ENCODE measurements around the gene PIP5K1B. TPM values are rescaled to one million over a fixed set of nuclear protein-coding genes. Genes with fewer than 3 reads are reported as not detected.

PIP5K1B gene
- total RNA-seq, 1 experiment from 2014 or later: 10.3 TPM

- Mint-ChIP-seq H3K4me3 (ENCODE audit: unreplicated experiment) (no peak overlapping the region), H3K4me1 (ENCODE audit: low read depth, unreplicated experiment) (peaks cover 7% of the 10 kb centered on the region), H3K27me3 (ENCODE audit: insufficient read depth, unreplicated experiment) (no peaks in the 10 kb centered on the region), H3K36me3 (ENCODE audit: insufficient read depth, unreplicated experiment) (no peaks in the 10 kb centered on the region), H3K9me3 (ENCODE audit: unreplicated experiment) (no peaks in the 10 kb centered on the region), H3K27ac (ENCODE audit: unreplicated experiment) (peak overlapping the region; percentile 73)
- ChIA-PET POLR2A (no interaction called here), CTCF (no interaction called here)
- Histone ChIP-seq H3K9me3 (no peaks in the 10 kb centered on the region), H3K4me3 (ENCODE audit: low read depth, low read length) (no peak overlapping the region), H3K36me3 (ENCODE audit: control insufficient read depth, insufficient read depth, low read length) (no peaks in the 10 kb centered on the region), H3K27me3 (replicated peaks; ENCODE audit: control insufficient read depth, insufficient read depth, low read length) (no peaks in the 10 kb centered on the region), H3K4me1 (peaks cover 9% of the 10 kb centered on the region; the same call in 1 of the 2 replicates)
- DNase-seq: peak; percentile 26 to 72
- intact Hi-C loops (cut with micrococcal nuclease; ENCODE audit: unreplicated experiment): loop anchor here (2.0 kb wide), 1 partner anchor 40 kb away; no protein-coding TSS in a partner anchor
- no TSS peak for BruUV-seq (replicated peaks)
- no peak for TF ChIP-seq CTCF (IDR thresholded peaks at IDR 0.05; ENCODE audit: insufficient read depth in 1 of 2, low read depth in 1 of 2, low read length in 1 of 2, severe bottlenecking in 1 of 2, unreplicated experiment in 1 of 2)
Measured at GRCh38 chr9:68747043-68747533, 42.0 kb downstream of the PIP5K1B start.

GRCh38 chr9:68749135-68749534 is 44.1 kb downstream of the PIP5K1B start:
- peaks cover 9% of the 10 kb centered on the region; the same call in 1 of the 2 replicates for H3K4me1 ChIP-seq
- CTCF ChIA-PET: interaction anchor here (1.0 kb wide), 1 partner anchor 31 kb away, joined by 3 read pairs; a partner anchor contains a TSS
- TF ChIP-seq CTCF (IDR thresholded peaks at IDR 0.05; ENCODE audit: insufficient read depth in 1 of 2, low read depth in 1 of 2, low read length in 1 of 2, severe bottlenecking in 1 of 2, unreplicated experiment in 1 of 2): no peak
- POLR2A ChIA-PET: no interaction called here
- H3K9me3 ChIP-seq: no peaks in the 10 kb centered on the region
- Mint-ChIP-seq H3K27me3 (ENCODE audit: insufficient read depth, unreplicated experiment) (no peaks in the 10 kb centered on the region), H3K27ac (ENCODE audit: unreplicated experiment) (peak overlapping the region; percentile 88), H3K36me3 (ENCODE audit: insufficient read depth, unreplicated experiment) (peaks cover 5% of the 10 kb centered on the region), H3K9me3 (ENCODE audit: unreplicated experiment) (no peaks in the 10 kb centered on the region), H3K4me3 (ENCODE audit: unreplicated experiment) (no peak overlapping the region), H3K4me1 (ENCODE audit: low read depth, unreplicated experiment) (peaks cover 7% of the 10 kb centered on the region)
- intact Hi-C loops (cut with micrococcal nuclease; ENCODE audit: unreplicated experiment): loop anchor here (1.0 kb wide), 1 partner anchor 30 kb away; no protein-coding TSS in a partner anchor
- no peak for DNase-seq
- no peak overlapping the region for H3K4me3 ChIP-seq (ENCODE audit: low read depth, low read length)
- no peaks in the 10 kb centered on the region for H3K27me3 ChIP-seq (replicated peaks; ENCODE audit: control insufficient read depth, insufficient read depth, low read length)
- H3K36me3 ChIP-seq (ENCODE audit: control insufficient read depth, insufficient read depth, low read length): no peaks in the 10 kb centered on the region
- no TSS peak for BruUV-seq (replicated peaks)

GRCh38 chr9:68749579-68750159 is 44.6 kb downstream of the PIP5K1B start:
- Histone ChIP-seq H3K4me1 (peaks cover 9% of the 10 kb centered on the region; the same call in 1 of the 2 replicates), H3K27me3 (replicated peaks; ENCODE audit: control insufficient read depth, insufficient read depth, low read length) (no peaks in the 10 kb centered on the region), H3K4me3 (ENCODE audit: low read depth, low read length) (no peak overlapping the region), H3K9me3 (no peaks in the 10 kb centered on the region), H3K36me3 (ENCODE audit: control insufficient read depth, insufficient read depth, low read length) (no peaks in the 10 kb centered on the region)
- BruUV-seq (replicated peaks): no TSS peak
- intact Hi-C loops (cut with micrococcal nuclease; ENCODE audit: unreplicated experiment): loop anchor here (1.0 kb wide), 1 partner anchor 30 kb away; no protein-coding TSS in a partner anchor
- Mint-ChIP-seq H3K36me3 (ENCODE audit: insufficient read depth, unreplicated experiment) (peaks cover 5% of the 10 kb centered on the region), H3K27ac (ENCODE audit: unreplicated experiment) (peak overlapping the region; percentile 83), H3K4me1 (ENCODE audit: low read depth, unreplicated experiment) (peaks cover 7% of the 10 kb centered on the region), H3K27me3 (ENCODE audit: insufficient read depth, unreplicated experiment) (no peaks in the 10 kb centered on the region), H3K4me3 (ENCODE audit: unreplicated experiment) (no peak overlapping the region), H3K9me3 (ENCODE audit: unreplicated experiment) (no peaks in the 10 kb centered on the region)
- peak; percentile 51 to 68 for DNase-seq
- TF ChIP-seq CTCF (IDR thresholded peaks at IDR 0.05; ENCODE audit: insufficient read depth in 1 of 2, low read depth in 1 of 2, low read length in 1 of 2, severe bottlenecking in 1 of 2, unreplicated experiment in 1 of 2): no peak
- POLR2A ChIA-PET: no interaction called here
- CTCF ChIA-PET: interaction anchor here (1.0 kb wide), 1 partner anchor 30 kb away, joined by 3 read pairs; a partner anchor contains a TSS

Measured in Caco-2 (cell line).